ENCODE data around the gene KCNAB1.

KCNAB1 gene

DNA sequence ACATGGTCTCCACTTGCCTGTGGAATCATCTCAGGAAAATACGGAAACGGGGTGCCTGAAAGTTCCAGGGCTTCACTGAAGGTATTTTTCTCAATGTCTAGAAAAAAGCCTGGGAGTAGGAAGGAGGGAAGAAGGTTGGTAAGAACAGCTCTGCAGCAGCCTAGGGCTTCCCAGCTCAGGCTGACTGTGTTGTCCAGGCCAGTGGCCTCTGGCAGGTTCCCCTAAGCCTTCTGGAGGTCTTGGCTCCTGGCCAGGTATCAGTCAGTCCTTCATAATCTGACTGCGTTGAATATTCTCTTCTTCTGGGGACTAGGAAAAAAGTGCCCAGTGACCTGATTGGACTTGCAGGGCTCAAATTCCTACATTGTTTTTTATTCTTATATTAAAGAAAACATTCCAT, 395.9 kb downstream of the KCNAB1 start:
- DNase-seq, result no peak

DNA sequence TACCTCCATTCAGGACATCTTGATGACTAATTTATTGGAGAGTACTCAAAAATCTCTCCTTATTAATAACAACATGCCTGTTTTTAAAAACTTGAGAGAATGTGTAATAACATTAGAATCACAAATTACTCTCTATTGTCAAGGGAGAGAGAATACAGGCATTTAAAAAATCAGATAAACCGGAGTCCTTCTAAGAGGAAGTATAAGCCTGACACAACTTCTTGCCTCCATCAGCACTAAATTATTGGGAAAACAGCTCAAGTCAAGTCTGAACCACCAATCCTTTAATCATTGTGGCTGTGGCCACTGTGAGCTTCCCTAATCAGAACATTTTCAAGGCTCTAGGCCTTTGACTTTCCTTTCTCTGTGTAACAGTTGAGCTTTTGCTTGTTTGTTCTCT, 396.6 kb downstream of the KCNAB1 start:
- no peak for DNase-seq

DNA sequence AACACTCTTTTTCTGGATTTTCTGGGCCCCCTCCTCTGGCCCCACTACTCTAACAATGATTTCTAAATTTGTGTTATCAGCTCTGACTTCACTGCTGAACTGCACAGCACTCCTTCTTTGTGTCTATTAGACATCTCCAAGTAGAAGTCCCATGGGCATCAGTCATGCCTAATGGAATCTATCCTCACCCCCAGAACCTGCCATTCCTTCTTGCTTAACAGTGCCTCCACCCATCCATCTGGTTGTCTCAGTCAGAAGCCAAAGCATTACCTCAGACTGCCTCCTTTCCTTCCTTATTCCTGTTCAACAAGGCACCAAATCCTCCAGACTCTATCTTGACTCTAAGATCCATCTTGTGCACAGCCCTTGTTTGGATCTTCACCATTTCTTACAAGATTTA, 398.3 kb downstream of the KCNAB1 start:
- no peak for DNase-seq

DNA sequence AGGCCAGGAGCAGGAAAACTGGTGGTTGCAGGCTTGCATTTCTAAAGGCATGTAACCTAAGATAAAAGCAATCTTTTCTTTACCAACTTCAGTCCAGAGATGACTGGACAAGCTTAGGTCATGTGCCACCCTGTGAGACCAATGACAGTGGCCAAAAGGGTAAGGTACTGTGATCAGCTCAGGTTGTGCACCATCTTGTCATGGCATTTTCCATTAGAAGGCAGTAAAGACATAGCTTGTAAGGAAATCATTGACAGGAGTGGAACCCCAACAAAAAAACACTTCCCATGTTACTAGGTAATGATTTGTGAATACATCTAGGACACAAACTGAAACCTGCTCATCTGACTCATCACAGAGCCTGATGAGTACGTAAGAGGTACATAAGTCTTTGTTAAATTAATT, 399.4 kb downstream of the KCNAB1 start:
- DNase-seq, result no peak

DNA sequence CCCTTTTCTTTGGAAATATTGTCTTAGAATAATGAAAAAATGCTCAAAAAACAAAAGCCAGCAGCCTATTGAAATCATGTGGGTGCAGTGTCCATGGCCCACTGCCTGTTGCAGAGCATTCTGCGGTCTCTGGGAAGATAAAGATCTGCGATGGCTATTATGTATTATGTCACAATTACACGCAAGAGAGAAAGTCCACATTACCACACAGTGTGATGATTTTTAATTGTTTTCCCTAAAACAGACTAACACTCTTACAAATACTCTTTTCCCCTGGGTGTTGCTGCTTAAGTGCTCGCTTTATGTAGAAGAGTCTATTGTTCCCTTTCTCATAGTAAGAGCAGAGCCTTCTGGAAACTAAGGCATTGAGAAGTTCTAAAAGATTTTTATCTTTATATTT, 402.3 kb downstream of the KCNAB1 start:
- no peak for DNase-seq

DNA sequence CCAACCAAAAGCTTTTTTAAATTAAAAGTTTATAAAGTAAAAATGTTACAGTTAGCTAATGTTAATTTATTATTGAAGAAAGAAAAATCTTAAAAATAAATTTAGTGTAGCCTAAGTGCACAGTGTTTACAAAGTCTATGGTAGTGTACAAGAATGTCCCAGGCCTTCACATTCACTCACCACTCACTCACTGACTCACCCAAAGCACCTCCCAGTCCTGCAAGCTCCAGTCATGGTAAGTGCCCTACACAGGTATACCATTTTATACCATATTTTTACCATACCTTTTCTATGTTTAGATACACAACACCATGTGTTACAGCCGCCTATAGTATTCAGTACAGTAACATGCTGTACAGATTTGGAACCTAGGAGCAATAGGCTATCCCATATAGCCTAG, 405.4 kb downstream of the KCNAB1 start:
- no peak for DNase-seq

DNA sequence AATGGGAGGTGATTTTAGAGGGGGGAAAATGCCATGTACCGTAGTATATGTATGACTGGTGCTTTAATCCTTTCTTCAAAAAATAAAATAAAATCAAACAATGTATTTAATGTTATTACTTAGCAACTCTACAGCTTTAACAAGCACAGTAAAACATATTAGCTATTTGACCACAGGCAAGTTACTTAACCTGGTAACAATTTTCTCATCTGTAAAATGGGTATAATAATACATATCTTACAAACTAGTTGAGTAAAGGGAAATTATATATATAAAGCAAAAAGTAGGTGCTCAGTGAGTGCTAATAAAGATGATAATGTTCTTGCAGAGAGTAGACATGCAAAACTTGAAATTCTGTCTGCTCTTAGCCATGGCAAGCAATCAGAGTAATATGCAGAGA, 406.7 kb downstream of the KCNAB1 start:
- no peak for DNase-seq

DNA sequence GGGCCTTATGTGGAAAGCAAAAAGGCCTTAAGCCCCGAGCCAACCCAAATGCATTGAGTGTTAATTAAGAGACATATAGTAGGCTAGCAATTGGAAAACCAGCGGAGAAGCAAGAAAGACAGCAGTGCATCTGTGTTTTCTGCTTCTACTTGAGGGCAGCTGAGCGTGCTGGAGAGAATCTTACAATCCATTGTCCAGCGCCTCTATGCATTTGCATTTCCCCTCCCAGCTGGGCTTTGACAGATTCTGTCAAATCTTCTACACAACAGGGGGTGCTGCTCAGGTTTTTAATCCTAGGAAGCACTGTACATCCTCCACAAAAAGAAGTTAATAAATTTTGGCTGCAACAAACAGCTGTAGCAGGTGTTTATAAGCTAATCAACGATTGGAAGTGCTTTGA, 410.6 kb downstream of the KCNAB1 start:
- DNase-seq, result no peak

DNA sequence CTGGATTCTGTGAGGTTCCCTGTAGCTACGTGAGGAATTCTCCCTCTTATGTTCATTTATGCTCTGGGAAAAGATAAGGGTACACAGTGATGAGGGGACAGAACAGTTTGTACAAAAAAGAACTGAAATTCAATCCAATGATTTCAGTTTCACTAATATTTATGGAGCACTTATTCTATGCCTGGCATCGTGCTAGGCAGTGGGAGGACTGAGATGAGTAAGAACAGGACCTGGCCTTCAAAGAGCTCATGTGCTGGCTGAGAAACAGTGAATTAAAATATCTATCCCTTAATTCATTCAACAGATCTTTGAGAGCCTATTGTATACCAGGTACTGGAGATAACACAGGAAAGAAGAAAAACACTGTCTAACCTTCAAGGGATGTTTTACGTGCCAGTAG, 412.4 kb downstream of the KCNAB1 start:
- DNase-seq, result no peak

DNA sequence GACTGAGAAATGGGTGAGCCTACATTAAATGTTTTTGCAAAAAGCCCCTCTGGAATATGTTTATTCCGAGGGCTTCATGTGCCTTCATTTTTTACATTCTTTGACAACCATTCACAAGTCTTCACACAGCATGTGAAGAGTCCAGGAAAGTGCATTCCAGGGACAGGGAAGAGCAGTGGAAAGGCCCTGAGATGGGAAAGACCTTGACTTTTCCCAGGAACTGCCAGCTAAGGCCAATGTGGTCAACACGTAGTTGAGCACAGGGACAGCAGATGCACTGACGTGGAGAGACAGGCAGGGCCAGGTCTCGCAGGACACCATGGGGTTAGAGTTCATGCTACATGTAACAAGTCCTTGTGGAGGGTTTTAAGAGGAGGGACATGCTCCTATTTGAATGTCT, 412.8 kb downstream of the KCNAB1 start:
- DNase-seq, result no peak

DNA sequence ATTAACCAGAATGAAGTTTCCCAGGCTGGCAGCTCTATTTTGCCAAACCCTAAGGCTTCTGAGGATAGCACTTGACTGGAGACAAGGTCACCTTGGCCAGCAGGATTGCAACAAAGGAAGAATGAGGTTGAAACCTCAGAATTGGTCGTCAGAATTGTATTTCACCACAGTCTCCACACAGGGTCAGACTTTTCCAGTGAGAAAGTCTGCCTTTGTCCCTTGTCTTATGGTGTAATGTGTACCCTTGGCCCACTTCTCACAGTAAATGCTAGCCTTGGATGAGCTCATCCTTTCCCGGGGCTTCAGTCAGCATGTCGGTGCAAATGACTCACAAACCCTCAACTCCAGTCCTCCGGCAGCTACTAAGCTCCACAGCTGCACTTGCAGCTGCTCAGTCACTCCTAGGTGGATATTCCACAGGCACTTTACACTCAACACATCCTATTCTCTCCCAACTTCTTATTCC, 414.8 kb downstream of the KCNAB1 start:
- no peak for DNase-seq

DNA sequence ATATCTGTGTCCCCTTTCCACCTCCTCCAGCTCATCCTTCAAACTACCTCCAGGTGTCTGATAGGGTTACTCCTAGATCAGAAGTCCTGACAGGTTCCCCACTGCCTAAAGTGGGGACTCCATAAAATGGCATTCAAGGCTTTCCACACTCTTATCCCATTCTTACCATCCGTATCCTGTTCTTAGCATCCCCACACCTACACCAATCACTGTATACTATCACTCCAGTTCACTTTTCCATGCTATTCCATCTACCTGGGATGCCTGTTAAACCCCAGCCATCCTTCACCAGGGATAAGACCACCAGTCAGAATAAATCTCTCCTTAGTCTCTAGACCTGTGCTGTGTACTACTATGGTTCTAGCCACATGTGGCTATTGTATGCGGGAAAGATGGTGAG, 415.4 kb downstream of the KCNAB1 start:
- no peak for DNase-seq

DNA sequence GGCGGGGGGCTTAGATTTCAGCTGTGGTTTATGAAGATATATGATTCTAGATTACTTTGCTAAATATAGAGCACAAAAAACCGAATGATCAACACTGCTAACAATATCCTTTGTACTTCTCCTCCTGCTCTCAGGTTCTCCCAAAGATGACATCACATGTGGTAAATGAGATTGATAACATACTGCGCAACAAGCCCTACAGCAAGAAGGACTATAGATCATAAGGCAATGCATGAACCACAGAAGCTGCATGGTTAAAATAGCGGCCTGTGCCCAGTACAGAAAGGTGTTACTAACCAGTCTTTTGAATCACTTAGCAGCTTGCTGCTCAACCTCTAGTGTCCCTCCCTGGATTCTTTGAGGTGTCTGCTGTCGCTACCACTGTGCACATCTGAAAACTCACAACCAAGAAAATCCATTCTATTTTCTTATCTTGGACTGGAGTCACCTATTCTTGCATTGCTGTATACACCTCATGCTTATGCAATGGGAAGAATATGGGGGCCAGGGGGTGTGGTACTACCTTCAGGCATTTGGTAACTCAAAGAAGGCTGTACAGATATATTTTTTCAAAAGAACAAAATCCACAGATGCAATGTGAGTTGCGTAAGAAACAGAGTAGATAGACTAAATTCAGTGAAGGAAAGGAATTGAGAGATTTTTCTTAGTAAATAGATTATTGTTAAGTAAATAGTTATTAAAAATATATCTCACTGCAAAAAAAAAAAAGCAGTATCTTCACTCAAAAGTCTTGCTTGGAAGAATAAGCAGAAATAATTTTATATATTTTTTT, 416.3 kb downstream of the KCNAB1 start:
- DNase-seq, result no peak

DNA sequence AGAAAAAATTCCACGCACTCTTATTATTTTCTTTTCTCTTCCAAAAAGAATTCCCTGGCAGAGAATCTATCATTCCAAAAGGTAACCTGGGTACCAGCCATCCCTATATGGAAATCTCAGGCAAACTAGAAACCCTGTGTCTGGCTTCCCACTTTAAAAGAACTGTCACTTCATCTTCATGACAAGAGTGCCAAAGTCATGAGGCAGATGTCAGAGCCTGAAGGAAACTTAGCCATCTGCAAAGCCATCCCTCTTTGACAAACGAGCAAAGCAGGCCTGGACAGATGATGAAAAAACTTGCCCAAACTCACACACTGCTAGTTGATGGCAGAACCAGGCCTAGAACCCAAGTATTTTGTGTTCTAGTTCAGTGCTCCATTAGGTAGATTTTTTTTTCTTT, 418.7 kb downstream of the KCNAB1 start:
- DNase-seq, result no peak

DNA sequence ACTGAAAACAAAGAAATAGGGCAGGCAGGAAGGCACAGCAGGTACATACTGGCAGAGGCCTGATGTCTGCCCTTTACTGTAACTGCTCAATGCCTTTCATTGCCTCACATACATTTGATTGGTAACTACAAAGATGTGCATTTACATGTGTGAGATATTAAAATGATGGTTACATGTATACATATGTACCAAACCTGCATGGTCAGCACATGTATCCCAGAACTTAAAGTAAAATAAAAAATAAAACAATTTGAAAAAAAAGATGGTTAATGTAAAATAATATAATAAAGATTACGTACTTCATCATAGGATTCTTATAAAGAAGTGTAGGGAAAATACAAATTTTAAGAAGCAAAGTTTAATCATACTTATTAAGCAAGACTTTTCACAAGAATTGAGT, 419.4 kb downstream of the KCNAB1 start:
- DNase-seq, result no peak

DNA sequence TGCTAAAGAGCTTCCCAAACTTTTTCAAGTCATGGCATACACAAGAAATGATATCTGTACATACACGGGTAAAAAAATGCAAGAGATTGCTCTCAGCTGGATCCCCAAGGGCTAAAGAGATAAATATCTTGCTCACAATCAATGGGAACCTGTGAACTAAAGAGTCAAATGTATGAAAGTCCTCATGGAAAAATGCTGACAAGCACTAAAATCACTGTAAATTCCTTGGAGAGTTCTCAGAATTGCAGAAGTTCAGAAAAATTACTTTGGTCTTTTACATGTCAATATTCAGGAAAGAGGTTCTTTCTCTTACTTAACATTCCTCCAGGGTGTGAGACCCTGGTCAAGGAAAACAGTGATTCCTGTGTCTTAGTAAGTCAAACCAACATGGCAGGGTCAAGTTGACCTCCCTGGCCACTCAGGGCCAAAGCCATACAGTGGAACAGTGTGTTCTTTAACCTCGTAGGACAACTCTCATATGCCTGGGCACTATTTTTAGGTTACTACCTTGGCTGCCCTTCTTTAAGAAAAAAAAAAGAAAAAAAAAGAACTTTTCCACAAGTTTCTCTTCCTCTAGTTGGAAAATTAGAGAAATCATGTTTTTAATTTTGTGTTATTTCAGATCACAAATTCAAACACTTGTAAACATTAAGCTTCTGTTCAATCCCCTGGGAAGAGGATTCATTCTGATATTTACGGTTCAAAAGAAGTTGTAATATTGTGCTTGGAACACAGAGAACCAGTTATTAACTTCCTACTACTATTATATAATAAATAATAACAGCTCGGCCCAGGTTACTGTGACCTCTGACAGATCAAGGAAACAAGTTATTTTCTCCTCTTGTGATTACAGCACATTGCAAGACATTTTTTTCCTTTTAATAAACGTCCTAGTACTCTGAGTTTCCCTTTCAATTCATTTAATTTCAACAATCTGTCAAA, 422.0 kb downstream of the KCNAB1 start:
- no peak for DNase-seq

DNA sequence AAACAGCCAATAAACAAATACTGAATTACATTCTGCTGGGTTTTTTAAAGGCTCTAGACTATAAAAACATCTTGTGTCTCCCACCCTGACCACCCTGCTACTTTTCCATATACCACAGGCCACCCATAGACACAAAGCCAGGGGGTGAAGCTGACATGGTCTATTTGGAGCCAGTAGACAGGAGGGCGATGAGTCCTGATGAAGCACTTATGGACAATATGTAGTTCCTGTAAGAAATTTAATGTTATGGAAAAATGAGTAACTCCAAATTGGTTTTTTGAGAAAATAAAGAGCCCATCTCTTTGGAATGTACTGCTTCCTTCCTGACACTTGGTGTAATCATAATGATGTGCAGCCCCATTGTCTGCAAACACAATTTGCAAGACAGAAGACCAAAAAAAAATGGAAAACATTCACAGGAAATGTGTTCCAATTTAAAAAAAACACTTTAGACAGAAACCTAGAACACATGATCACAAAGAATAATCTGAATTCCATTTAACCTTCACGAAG, 422.7 kb downstream of the KCNAB1 start:
- DNase-seq, result no peak

DNA sequence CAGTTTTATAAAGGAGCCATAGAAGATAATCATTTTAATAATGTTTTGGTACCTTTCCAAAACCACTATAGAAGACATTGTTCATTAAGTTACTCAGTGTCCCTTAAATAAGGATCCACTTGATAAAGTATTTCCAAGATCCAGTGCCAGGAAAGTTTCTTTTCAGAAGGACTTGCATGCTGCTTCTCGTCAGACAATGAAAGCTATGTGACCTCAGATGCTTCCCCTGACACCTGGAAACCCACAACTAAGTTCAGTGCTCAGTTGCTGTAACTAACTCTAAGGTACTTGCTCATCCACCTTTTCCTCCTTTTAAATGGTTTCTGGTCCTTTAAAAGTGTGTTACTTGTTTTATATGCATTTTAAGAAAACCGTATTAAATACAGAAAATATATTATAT, 427.3 kb downstream of the KCNAB1 start:
- no peak for DNase-seq

DNA sequence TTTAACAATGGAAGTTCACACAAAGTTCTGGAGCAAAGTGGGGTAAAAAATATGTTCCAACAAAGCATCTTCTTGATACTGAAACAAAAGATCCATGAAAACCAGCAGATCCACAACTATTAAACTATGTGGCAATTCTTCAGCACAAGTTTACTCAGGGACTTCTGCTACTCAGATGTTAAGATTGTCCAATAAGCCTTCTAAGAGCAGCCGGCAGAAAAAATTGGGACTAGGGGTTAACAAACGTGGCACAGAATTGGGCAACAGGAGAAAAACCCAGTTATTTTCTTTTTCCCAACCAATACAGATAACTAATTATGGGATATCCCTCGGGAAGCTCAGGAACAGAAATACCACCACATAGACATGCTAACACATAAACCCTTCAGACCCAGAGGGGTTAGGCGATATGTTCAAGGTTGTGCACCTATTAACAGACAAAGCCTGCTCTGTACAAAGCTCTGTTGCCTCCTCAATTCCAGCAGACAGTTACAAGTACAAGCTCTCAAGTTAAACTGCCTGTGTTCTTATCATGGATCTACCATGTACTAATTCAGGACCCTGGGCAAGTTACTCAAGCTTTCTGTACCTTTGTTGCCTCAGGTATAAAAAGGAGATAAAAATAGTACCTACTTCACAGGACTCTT, 427.8 kb downstream of the KCNAB1 start:
- DNase-seq, result no peak

DNA sequence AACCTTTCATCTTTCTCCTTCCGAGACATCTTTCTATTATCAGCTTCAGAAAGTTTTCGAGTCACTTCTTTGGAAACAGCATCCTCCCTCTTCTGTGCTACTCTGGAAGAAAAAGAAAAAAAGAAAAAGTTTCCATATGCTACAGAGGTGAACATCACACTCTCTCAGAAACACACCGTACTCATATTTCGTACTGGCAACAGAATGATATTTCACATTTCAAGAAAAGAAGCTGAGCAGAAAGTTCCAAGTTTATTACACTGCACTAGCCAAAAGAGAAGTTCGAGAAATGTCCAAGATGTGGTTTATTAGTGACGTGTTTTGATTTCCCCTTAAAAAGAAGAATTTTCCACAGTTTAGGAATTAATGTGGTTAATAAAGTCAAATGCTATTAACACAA, 428.5 kb downstream of the KCNAB1 start:
- DNase-seq, result no peak

DNA sequence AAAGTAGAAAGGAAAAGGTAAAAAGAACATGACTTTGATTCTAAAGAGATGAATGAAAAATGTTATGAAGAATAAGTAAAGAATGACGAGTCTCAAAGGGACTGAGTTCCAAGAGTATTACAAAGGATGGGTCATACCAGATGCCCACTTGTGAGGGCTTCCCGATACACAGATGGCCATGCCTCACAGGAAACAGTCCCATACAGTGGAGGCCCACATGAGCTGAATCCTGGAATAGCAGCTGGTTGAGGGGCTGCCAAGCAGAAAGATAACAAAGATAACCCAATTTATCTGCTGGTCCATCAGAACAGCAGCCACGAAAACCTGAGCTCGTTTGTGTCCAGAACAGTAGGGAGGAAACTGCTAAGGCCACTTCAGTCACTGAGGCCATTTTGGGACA, 430.9 kb downstream of the KCNAB1 start:
- DNase-seq, result no peak

DNA sequence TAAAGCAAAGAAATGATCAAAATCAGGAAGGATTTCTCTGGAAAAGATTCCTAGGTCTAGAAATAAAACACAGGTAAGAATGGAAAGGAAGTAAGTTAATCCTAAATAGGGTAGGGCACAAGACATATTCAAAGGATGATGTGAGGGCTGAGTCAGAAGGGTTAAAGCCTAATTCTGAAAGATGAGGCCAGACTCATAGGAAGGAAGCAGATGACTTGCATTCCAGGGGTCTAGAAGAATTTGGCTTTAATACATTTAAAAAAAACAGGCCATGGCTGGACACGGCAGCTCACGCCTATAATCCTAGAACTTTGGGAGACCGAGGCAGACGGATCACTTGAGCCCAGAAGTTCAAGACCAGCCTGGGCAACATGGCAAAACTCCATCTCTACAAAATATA, 431.4 kb downstream of the KCNAB1 start:
- no peak for DNase-seq

DNA sequence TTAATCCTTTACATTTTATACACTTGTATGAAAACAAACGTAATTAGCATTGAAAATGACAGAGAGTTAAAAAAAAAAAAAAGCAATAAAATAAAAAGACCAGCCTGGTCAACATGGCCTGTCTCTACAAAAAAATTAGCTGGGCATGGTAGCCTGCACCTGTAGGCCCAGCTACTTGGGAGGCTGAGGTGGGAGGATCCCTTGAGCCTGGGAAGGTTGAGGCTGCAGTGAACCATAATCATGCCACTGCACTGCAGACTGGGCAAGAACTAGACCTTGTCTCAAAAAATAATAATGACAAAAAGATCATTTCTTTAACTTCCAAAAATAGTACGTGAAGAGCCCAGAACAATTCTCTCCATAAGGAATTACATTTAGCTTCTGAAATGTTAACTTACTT, 432.6 kb downstream of the KCNAB1 start:
- DNase-seq, result no peak
